ENCODE measurements around the gene ZNF512B.

GRCh38 chr20:64006902-64007301 is 37.2 kb upstream of the ZNF512B start:
- TF ChIP-seq CTCF (conservative IDR thresholded peaks at IDR 0.05), result no peak
- no peak for TF ChIP-seq ZFX (IDR thresholded peaks at IDR 0.05)

Data from C4-2B (cell line).